ENCODE measurements around the gene STIM2. TPM values are rescaled to one million over a fixed set of nuclear protein-coding genes. Genes with fewer than 3 reads are reported as not detected.
A peak's percentile ranks its signal among the peaks of the same experiment; 100 is the strongest.

Gene STIM2
- total and polyA plus RNA-seq, 9 of the 15 experiments (the other 6 are each of a cell fraction or from before 2014, with no cell fraction given) = 7.2 to 26.8 (median 15.4) TPM

DNA sequence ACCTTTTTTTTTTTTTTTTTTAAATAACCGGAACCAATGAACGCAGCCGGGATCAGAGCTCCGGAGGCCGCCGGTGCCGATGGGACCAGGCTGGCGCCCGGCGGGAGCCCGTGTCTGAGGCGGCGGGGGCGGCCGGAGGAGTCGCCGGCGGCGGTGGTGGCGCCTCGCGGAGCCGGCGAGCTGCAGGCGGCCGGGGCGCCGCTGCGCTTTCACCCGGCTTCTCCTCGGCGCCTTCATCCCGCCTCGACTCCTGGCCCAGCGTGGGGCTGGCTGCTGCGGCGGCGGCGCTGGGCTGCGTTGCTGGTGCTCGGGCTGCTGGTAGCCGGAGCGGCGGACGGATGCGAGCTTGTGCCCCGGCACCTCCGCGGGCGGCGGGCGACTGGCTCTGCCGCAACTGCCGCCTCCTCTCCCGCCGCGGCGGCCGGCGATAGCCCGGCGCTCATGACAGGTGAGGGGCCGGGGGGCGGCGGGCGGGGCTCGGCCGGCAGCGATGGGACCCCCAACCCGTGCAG, 337 bp downstream of the STIM2 start (continued):
- TF ChIP-seq, protein P1, sequence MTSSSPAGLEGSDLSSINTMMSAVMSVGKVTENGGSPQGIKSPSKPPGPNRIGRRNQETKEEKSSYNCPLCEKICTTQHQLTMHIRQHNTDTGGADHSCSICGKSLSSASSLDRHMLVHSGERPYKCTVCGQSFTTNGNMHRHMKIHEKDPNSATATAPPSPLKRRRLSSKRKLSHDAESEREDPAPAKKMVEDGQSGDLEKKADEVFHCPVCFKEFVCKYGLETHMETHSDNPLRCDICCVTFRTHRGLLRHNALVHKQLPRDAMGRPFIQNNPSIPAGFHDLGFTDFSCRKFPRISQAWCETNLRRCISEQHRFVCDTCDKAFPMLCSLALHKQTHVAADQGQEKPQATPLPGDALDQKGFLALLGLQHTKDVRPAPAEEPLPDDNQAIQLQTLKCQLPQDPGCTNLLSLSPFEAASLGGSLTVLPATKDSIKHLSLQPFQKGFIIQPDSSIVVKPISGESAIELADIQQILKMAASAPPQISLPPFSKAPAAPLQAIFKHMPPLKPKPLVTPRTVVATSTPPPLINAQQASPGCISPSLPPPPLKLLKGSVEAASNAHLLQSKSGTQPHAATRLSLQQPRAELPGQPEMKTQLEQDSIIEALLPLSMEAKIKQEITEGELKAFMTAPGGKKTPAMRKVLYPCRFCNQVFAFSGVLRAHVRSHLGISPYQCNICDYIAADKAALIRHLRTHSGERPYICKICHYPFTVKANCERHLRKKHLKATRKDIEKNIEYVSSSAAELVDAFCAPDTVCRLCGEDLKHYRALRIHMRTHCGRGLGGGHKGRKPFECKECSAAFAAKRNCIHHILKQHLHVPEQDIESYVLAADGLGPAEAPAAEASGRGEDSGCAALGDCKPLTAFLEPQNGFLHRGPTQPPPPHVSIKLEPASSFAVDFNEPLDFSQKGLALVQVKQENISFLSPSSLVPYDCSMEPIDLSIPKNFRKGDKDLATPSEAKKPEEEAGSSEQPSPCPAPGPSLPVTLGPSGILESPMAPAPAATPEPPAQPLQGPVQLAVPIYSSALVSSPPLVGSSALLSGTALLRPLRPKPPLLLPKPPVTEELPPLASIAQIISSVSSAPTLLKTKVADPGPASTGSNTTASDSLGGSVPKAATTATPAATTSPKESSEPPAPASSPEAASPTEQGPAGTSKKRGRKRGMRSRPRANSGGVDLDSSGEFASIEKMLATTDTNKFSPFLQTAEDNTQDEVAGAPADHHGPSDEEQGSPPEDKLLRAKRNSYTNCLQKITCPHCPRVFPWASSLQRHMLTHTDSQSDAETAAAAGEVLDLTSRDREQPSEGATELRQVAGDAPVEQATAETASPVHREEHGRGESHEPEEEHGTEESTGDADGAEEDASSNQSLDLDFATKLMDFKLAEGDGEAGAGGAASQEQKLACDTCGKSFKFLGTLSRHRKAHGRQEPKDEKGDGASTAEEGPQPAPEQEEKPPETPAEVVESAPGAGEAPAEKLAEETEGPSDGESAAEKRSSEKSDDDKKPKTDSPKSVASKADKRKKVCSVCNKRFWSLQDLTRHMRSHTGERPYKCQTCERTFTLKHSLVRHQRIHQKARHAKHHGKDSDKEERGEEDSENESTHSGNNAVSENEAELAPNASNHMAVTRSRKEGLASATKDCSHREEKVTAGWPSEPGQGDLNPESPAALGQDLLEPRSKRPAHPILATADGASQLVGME (CRISPR knock-in tag; IDR thresholded peaks at IDR 0.05) = no peak
- TF ChIP-seq, protein P2, sequence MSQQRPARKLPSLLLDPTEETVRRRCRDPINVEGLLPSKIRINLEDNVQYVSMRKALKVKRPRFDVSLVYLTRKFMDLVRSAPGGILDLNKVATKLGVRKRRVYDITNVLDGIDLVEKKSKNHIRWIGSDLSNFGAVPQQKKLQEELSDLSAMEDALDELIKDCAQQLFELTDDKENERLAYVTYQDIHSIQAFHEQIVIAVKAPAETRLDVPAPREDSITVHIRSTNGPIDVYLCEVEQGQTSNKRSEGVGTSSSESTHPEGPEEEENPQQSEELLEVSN (IDR thresholded peaks at IDR 0.05; ENCODE audit: borderline replicate concordance in 1 of 2, extremely low read depth in 1 of 2, insufficient read depth in 1 of 2, insufficient read length in 1 of 2, low read depth in 1 of 2, low read length in 1 of 2, poor library complexity in 1 of 2, severe bottlenecking in 1 of 2) = peak in 1 of 2 experiments; percentile 5
- TF ChIP-seq, protein P3, sequence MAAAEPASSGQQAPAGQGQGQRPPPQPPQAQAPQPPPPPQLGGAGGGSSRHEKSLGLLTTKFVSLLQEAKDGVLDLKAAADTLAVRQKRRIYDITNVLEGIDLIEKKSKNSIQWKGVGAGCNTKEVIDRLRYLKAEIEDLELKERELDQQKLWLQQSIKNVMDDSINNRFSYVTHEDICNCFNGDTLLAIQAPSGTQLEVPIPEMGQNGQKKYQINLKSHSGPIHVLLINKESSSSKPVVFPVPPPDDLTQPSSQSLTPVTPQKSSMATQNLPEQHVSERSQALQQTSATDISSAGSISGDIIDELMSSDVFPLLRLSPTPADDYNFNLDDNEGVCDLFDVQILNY (CRISPR knock-in tag; IDR thresholded peaks at IDR 0.05) = no peak
- no peak for TF ChIP-seq NCOR1 (IDR thresholded peaks at IDR 0.05)
- TF ChIP-seq, protein P4, sequence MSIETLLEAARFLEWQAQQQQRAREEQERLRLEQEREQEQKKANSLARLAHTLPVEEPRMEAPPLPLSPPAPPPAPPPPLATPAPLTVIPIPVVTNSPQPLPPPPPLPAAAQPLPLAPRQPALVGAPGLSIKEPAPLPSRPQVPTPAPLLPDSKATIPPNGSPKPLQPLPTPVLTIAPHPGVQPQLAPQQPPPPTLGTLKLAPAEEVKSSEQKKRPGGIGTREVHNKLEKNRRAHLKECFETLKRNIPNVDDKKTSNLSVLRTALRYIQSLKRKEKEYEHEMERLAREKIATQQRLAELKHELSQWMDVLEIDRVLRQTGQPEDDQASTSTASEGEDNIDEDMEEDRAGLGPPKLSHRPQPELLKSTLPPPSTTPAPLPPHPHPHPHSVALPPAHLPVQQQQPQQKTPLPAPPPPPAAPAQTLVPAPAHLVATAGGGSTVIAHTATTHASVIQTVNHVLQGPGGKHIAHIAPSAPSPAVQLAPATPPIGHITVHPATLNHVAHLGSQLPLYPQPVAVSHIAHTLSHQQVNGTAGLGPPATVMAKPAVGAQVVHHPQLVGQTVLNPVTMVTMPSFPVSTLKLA (conservative IDR thresholded peaks at IDR 0.05) = no peak
- no peak for TF ChIP-seq ZNF184 (CRISPR knock-in tag; IDR thresholded peaks at IDR 0.05)
- TF ChIP-seq, protein P5, sequence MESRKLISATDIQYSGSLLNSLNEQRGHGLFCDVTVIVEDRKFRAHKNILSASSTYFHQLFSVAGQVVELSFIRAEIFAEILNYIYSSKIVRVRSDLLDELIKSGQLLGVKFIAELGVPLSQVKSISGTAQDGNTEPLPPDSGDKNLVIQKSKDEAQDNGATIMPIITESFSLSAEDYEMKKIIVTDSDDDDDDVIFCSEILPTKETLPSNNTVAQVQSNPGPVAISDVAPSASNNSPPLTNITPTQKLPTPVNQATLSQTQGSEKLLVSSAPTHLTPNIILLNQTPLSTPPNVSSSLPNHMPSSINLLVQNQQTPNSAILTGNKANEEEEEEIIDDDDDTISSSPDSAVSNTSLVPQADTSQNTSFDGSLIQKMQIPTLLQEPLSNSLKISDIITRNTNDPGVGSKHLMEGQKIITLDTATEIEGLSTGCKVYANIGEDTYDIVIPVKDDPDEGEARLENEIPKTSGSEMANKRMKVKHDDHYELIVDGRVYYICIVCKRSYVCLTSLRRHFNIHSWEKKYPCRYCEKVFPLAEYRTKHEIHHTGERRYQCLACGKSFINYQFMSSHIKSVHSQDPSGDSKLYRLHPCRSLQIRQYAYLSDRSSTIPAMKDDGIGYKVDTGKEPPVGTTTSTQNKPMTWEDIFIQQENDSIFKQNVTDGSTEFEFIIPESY (CRISPR knock-in tag; IDR thresholded peaks at IDR 0.05) = no peak
- no peak for TF ChIP-seq PHB (CRISPR knock-in tag; IDR thresholded peaks at IDR 0.05)
- TF ChIP-seq JUNB (CRISPR knock-in tag; conservative IDR thresholded peaks at IDR 0.05) = no peak
- no peak for TF ChIP-seq FOXP1 (CRISPR knock-in tag; IDR thresholded peaks at IDR 0.05)
- no peak for TF ChIP-seq TCF7L2 (IDR thresholded peaks at IDR 0.05; ENCODE audit: low read depth, low read length)
- no peak for TF ChIP-seq ZNF239 (CRISPR knock-in tag; IDR thresholded peaks at IDR 0.05)
- TF ChIP-seq, protein P6, sequence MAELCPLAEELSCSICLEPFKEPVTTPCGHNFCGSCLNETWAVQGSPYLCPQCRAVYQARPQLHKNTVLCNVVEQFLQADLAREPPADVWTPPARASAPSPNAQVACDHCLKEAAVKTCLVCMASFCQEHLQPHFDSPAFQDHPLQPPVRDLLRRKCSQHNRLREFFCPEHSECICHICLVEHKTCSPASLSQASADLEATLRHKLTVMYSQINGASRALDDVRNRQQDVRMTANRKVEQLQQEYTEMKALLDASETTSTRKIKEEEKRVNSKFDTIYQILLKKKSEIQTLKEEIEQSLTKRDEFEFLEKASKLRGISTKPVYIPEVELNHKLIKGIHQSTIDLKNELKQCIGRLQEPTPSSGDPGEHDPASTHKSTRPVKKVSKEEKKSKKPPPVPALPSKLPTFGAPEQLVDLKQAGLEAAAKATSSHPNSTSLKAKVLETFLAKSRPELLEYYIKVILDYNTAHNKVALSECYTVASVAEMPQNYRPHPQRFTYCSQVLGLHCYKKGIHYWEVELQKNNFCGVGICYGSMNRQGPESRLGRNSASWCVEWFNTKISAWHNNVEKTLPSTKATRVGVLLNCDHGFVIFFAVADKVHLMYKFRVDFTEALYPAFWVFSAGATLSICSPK (IDR thresholded peaks at IDR 0.05; ENCODE audit: borderline replicate concordance) = no peak
- TF ChIP-seq RBBP5 (IDR thresholded peaks at IDR 0.05; ENCODE audit: borderline replicate concordance, insufficient read depth, low read length, poor library complexity, severe bottlenecking) = peak; percentile 87

Data from K562 (cell line).